Stimulated activated CD4-positive, alpha-beta T cell treated with anti-CD3 and anti-CD28 coated beads, Interleukin-4, amount 100 ng/mL, for 48 hours (primary cell): ENCODE results near the gene AGBL1.

ENCODE experiments used
- DNase-seq, 2 donors: peaks; one replicate each; pipeline ENCODE4 v3.0.0-alpha.2; 2020; ENCODE audit warnings: low read depth in 2 of 2

Gene AGBL1

GRCh38 chr15:86322629-86323028 lies 243.0 kb downstream of the AGBL1 start:
- DNase-seq, result no peak

DNA sequence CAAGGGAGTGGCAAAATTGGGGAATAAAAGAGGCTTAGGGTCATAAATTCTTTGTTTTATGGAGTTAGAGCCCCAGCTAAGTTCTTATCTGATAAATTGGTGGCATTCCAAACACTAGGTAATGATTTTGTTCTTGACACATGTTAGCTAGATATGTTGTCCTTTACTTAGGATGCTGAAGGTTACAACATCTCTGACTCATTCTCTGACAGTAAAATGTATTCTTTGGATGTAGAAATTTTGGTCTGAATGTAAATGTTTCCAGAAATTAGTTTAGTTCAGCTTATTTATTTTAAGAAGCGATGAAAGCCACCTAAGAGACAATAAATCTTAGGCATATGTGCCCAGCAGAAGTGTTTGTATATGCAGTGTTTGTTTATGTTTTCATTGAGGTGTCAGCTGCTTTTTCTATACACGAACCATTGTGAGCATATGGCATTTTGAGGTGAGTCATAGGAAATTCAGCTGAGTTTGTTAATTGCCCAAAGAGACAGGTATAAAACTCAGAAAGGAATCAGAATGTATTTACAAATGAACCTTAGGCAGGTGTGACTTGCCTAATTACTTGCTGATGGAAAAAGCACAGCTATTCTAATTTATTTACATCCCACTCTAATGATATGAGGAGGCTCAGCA lies 247.7 kb downstream of the AGBL1 start:
- no peak for DNase-seq

DNA sequence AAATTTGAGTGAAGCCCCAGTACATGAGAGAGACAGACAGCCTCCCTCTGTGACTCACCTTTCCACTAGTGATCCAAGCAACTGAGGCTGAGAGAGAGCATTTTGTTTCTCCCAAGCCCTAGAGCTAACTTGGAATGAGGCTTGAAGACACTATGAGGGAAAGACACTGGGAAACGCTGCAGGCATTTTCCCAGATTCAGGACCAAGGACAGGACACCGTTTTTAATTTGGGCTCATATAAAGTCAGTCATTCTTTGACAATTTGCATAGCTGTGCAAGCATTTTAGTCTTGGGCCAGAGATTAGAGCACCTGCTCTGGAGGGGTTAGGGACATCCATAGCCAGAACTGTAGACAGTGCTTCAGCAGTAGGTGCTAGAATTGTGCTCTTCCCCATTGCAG lies 249.0 kb downstream of the AGBL1 start:
- DNase-seq, result no peak

GRCh38 chr15:86329311-86330013 lies 249.8 kb downstream of the AGBL1 start:
- DNase-seq, result no peak

GRCh38 chr15:86333819-86334218 lies 254.1 kb downstream of the AGBL1 start:
- no peak for DNase-seq

GRCh38 chr15:86336051-86336788 lies 256.5 kb downstream of the AGBL1 start:
- peak in 1 of 2 donors; percentile 4 for DNase-seq

DNA sequence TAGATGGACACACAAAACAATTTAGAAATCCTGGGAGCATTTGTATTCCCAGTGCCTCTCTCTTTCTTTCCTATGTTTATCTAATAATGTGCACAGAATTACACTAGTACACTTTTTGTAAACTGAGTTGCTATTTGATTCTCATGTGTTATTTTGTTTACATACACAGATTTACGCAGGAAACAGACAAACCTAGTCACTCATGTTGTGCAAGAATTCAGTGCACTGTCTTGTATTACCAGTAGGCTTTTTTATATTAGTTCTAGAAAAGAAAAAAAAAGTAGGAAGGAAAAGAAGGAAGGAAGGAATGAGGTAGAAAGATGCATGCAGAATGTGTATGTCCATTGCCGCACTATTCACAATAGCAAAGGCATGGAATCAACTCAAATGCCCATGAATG lies 257.4 kb downstream of the AGBL1 start:
- no peak for DNase-seq

- DNase-seq, result no peak
Measured at GRCh38 chr15:86347245-86347644, 267.6 kb downstream of the AGBL1 start.

DNA sequence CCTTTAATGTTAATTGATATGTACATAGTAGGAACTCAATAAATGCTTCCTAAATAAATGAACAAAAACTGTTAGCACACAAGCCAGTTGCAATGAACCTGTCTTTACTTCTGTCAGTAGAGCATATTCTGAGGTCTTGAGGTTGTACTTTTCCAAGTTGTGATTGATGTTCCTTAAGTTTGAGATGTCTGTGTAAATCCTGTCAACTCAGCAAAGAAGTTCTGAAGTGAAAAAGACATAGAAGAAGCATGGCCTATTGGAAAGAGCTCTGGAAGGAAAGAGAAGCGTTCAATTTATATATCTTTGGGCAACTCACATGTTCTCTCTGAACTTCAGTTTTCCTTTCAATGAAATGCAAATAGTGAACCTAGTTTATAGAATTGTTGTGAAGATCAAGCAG lies 269.9 kb downstream of the AGBL1 start:
- DNase-seq, result no peak

- no peak for DNase-seq
Measured at GRCh38 chr15:86353213-86353612, 273.5 kb downstream of the AGBL1 start.

GRCh38 chr15:86355361-86355760 lies 275.7 kb downstream of the AGBL1 start:
- no peak for DNase-seq

- DNase-seq, result no peak
Measured at GRCh38 chr15:86355801-86356200, 276.1 kb downstream of the AGBL1 start.

DNA sequence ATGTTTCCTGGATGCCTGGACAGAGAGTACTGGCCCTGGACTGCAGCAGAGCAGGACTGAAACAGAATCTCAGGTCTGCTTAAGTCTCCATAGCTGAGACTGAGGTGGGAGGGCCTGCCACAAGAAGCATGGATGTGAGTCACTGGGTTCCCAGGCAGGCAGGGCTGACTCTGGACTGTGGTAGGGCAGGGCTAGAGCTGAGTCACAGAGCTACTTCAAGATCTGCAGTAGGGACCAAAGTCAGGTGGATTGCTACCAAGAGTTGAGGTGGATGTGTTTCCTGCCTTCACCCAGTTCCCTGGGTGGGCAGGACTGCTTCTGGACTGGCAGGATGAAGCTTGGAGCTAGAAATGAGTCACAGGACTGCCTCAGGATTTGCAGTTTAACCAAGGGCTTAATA lies 282.9 kb downstream of the AGBL1 start:
- DNase-seq, result peak in 1 of 2 donors; percentile 1

- DNase-seq, result no peak
Measured at GRCh38 chr15:86373147-86373546, 293.5 kb downstream of the AGBL1 start.

- DNase-seq, result no peak
Measured at GRCh38 chr15:86375733-86376280, 296.1 kb downstream of the AGBL1 start.

- no peak for DNase-seq
Measured at GRCh38 chr15:86377914-86378313, 298.2 kb downstream of the AGBL1 start.

GRCh38 chr15:86382341-86382740 lies 302.7 kb downstream of the AGBL1 start:
- no peak for DNase-seq

- DNase-seq, result no peak
Measured at GRCh38 chr15:86383611-86384010, 303.9 kb downstream of the AGBL1 start.

DNA sequence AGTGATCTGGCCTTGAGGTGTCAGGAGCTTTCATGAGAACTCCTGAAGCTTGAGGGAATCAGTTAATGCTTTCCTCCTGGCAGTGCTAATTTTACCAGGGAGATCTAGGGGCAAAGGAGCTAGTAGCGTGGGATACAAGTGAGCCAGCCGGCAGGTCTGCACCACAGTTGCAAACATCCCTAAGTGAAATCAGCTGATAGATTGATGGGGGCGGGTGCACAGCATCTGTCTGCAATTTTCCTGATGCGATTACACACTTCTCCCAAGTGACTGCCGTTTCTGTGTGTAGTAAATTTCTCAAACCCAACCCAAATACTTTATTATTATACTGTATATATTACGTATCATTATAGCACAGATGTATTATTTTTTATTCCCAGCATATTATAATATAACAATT lies 304.5 kb downstream of the AGBL1 start:
- DNase-seq, result no peak

DNA sequence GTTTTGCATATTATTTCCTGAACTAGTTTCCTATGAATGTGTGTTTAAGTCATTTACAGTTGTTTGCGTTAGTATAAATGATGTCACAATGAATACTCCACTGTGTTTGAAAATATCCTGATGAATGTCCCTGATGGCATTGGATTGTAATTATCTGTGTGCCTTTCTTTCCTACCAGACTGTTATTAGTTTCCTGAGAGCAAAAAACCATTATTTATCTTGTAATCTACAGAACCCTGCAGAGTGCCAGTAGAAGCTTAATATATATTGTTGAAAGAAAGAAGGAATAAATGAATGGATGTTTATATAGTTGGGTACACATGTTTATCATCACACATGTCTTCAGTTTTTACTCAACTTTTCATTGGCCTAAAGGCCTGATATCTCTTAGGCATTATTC lies 312.6 kb downstream of the AGBL1 start:
- no peak for DNase-seq

DNA sequence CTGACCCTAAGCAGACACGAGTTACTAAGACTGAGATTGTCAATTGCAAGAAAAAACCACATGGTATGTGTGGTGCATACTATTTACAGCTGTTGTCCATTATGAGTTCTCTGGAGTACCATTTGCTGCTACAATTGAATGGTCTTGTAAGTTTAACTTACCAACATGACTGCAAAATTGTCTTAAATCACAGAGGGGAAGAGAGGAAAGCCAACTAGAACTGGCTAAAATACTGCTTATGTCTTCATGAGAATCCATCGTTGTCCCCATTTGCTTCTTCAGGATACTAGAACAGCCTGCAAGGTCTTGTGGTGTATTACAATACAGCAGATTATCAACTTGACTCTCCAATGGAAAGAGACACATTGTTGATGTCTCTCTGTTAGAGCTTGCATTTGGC lies 313.2 kb downstream of the AGBL1 start:
- no peak for DNase-seq

DNA sequence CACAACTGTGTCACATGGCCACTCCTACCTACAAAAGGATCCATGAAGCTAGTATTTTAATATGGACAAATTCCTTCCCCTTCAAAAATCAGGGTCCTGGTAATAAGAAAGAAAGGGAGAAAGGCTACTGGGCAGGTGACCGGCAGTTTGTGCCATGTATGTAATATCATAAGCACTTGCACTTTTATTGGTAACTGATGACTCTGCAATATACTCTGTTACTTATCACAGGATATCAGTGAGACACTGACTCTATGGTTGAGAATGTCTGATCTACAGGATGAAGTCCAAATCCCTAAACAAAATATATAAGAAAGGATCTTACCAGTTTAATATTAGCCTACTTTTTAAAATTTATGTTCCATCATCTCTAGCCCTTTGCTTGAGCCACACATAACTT lies 315.2 kb downstream of the AGBL1 start:
- DNase-seq, result no peak
